Measurements from ENCODE around the gene NRARP. TPM values are rescaled to one million over a fixed set of nuclear protein-coding genes. Genes with fewer than 3 reads are reported as not detected.
A peak's percentile ranks its signal among the peaks of the same experiment; 100 is the strongest.

The NRARP gene
- total RNA-seq, 1 experiment from 2014 or later: 22.2 TPM

GRCh38 chr9:137275588-137276472, 26.2 kb downstream of the NRARP start:
- ChIA-PET CTCF (interaction anchor here (2.0 kb wide), 1 partner anchor 11 kb away, joined by 18 read pairs; no protein-coding TSS in a partner anchor), RAD21 (ENCODE audit: low non-redundant PET in 1 of 2, low total read pairs in 2 of 2, uncharacterized antibody in 2 of 2, unreplicated experiment in 2 of 2) (no interaction called here), POLR2A (interaction anchor here (1.5 to 1.7 kb wide), 2 partner anchors 11 to 35 kb away, joined by 4 to 9 read pairs; partner anchors contain the start of gene TUBB4B)
- H3K27ac ChIP-seq (ENCODE audit: low read depth, low read length): peak overlapping the region; percentile 96
- H3K36me3 ChIP-seq (ENCODE audit: control insufficient read depth in 1 of 2, insufficient read depth in 2 of 2, low read length in 2 of 2): peaks cover 0 to 20% of the 10 kb centered on the region in 2 experiments; a peak in 2 of 4 replicates
- H3K9me2 ChIP-seq (ENCODE audit: insufficient read depth): no peaks in the 10 kb centered on the region
- H3K79me2 ChIP-seq (ENCODE audit: insufficient read depth, low read length): peaks cover 31% of the 10 kb centered on the region
- no peak for ATAC-seq
- H3K9me3 ChIP-seq (ENCODE audit: control insufficient read depth in 1 of 2, insufficient read depth in 1 of 2, low read depth in 1 of 2, low read length in 2 of 2): no peaks in the 10 kb centered on the region
- H3K4me3 ChIP-seq (replicated peaks in 1 of 2; ENCODE audit: low read depth in 1 of 2, low read length in 2 of 2): 0 out of 4 replicates have a peak overlapping the region, but pooled peaks of 1 of the 2 experiments have one; percentile 80
- no peak for DNase-seq (ENCODE audit: low read depth, low spot score)
- no peaks in the 10 kb centered on the region for H4K20me1 ChIP-seq (ENCODE audit: insufficient read depth)
- intact Hi-C loops (cut with micrococcal nuclease): no loop called here
- no TSS peak for BruUV-seq (replicated peaks)
- no peak overlapping the region for H2AFZ ChIP-seq (ENCODE audit: low read depth, low read length, poor library complexity, severe bottlenecking)
- H3K27me3 ChIP-seq (ENCODE audit: insufficient read depth, low read length): no peaks in the 10 kb centered on the region
- H3K4me2 ChIP-seq (ENCODE audit: low read length): peak overlapping the region; percentile 85
- TF ChIP-seq ZNF274 (IDR thresholded peaks at IDR 0.05; ENCODE audit: low read depth, low read length): no peak
- TF ChIP-seq EZH2 (IDR thresholded peaks at IDR 0.05): no peak
- no peak for TF ChIP-seq SRF (IDR thresholded peaks at IDR 0.05; ENCODE audit: low read depth)
- no peak for TF ChIP-seq ELF1 (IDR thresholded peaks at IDR 0.05; ENCODE audit: borderline replicate concordance, low read depth)
- no peak for TF ChIP-seq REST (IDR thresholded peaks at IDR 0.05; ENCODE audit: low read depth)
- no peak for TF ChIP-seq CBX3 (IDR thresholded peaks at IDR 0.05; ENCODE audit: low read depth)
- TF ChIP-seq ZBTB33 (IDR thresholded peaks at IDR 0.05; ENCODE audit: extremely low read depth, insufficient replicate concordance, low read length): no peak
- no peak for TF ChIP-seq CEBPB (IDR thresholded peaks at IDR 0.05; ENCODE audit: low read depth)
- no peak for TF ChIP-seq SIN3A (IDR thresholded peaks at IDR 0.05; ENCODE audit: low read depth)
- no peak for TF ChIP-seq SP1 (IDR thresholded peaks at IDR 0.05; ENCODE audit: low read depth)
- TF ChIP-seq MAX (IDR thresholded peaks at IDR 0.05): no peak
- no peak for TF ChIP-seq RAD21 (IDR thresholded peaks at IDR 0.05; ENCODE audit: low read depth)
- no peak for TF ChIP-seq FOSL1 (IDR thresholded peaks at IDR 0.05; ENCODE audit: low read depth)
- TF ChIP-seq TCF7L2 (IDR thresholded peaks at IDR 0.05; ENCODE audit: borderline replicate concordance, extremely low read depth, insufficient read depth, insufficient read length): no peak
- no peak for TF ChIP-seq POLR2AphosphoS5 (IDR thresholded peaks at IDR 0.05; ENCODE audit: low read depth, low read length)
- no peak for TF ChIP-seq EZH2phosphoT487 (IDR thresholded peaks at IDR 0.05; ENCODE audit: borderline replicate concordance)
- H3K4me1 ChIP-seq (ENCODE audit: control insufficient read depth in 1 of 2, insufficient read depth in 2 of 2, low read length in 2 of 2): peaks cover 31 to 40% of the 10 kb centered on the region in 2 experiments
- H3K9ac ChIP-seq (ENCODE audit: low read length): peak overlapping the region; percentile 84
